GM19025 (cell line): Measurements from ENCODE around the gene RGS8.

ENCODE experiments used
- ATAC-seq: cut with Tn5 transposase; IDR thresholded peaks from one replicate; pipeline ENCODE4 v1.9.1; 2021; ENCODE audit warnings: mild to moderate bottlenecking, low read depth, moderate library complexity; ENCODE audit not compliant: unreplicated experiment

RGS8 gene

DNA sequence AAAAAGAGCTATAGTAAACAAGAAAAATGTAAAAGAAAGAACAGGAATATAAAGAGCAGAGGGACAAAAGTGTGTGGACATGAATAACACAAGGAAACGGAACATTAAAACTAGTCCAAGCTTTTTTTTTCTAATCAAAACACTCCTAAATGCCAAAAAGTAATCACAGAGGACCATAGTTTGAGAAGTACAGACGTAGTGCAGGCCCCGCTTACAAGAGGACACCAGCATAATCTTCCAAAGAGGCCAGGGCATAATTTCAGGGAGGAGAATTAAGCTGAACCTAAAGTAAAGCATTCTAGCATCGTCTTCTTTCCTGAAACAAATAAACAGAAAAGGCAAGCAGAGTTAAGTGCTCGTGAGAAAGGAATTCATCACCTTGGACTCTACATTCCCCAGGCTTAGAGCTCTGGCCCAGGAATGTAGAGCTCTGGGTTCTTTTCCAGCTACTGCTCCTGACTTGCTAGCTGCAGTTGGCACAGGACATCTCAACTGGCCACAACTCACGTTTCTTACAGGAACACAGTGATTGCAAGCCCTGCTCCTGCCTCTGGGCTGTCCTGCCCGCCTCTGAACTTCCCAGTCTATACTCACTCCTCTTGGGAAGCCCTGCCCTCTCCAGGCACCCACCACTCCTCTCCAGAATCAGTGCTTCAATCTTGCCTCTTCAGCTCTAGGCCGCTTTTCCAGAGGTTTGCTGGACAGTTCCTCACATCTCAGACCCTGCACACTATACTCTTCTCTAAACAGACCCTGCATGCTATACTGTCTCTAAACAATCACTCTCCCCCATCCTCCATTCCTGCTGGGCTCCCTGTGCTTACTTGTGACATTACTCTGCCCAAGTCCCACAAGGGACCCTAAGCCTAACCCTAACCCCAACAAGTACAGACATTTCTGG lies 9.8 kb downstream of the RGS8 start:
- no peak for ATAC-seq

DNA sequence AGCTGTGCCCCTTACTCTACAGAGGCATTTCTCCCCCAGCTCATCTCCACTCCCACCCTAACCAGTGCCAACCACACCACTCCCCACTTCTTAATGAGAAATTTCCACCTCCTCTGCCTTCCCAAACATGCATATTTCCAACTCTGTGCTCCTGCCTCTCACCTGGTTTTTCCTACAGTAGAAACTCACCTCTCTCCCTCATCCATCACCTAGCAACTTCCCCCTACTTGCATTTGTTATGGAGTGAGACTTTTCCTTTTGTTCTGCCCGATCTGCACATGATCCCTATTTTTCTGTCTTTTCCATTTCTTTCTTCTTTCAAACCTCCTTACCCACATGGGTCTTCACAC lies 11.9 kb downstream of the RGS8 start:
- ATAC-seq, result no peak

DNA sequence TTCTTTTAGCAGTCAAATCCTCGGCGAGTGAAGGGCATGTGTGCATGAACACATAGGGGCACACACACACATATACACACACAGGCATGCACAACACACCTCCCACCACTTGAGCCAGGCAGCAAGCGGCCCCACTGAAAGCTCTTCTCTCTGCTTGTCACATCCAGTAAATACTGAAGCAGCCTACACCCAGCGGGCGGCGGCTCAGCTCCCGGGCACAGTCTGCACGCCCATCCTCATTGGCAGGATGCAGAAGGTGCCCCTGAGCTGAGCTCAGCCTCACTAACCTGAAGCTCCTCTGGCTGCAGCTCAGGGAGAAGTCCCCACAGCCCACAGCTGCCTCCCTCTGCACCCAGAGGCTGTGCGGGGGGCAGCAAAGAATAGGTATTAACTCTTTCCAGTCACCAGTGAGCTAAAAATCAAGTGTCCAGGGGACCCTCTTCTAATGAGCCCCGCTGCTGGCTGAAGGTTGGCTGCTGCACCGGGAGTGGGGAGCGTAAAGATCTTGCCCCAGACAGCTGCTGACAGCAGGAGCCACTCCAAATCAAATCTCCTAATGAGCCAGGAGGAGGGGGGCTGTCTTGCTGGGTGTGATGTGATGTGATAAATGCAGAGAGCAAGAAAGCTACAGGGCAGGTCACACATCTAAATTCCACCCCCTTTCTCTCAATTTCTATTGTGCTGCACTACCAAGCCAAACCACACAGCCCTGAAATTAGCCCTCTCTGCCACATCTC lies 12.5 kb downstream of the RGS8 start:
- ATAC-seq, result no peak

DNA sequence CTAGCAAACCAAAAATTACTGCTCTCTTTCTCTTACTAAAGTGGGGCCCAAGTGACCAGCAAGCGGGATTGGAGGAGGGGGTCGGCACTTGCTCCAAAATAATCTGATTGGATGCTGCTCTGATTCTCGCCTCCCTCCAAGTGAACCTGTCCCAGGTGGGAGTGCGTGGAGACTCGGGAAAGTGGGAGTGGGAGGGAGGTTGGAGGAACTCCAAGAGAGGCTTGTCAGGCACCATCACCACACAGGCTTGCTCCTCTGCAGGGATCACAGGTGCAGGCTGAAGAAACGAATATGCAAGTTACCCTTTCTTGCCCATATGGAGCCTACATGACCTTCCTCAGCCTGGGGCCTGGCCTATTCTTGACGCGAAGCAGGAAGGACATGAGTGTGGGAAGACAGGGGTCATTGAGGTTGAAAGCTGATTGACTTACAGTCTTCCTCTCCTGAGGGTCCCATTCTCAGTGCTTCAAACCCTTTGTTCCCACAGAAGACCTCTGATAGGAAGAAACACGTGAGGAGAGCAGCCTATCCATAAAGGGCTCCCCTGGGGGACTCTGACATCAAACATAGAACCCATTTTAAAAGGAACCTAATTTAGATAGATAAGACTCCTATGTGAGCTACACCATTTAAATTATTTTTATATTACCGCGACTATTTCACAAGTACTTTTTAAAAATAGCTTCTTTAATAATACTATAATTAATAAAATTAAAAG lies 14.2 kb downstream of the RGS8 start:
- ATAC-seq, result no peak

DNA sequence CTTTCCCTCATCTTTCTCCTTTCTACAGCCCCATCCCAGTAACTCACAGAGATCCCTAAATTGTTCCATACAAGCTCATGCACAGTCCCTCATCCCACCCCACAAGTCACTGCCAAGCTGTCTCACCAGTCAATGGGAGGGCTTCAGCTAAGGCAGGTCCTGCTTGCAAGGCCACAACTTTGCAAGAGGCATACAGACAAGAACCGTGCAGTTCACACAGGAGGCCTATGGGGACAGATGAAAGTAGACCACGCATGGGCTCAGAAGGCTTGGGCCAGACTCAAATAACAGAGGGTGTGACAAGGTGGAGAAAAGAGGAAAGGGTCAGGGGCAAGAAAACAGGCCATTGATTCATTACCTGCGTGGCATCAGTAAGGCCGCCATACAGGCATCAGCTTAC lies 15.1 kb downstream of the RGS8 start:
- ATAC-seq, result no peak

DNA sequence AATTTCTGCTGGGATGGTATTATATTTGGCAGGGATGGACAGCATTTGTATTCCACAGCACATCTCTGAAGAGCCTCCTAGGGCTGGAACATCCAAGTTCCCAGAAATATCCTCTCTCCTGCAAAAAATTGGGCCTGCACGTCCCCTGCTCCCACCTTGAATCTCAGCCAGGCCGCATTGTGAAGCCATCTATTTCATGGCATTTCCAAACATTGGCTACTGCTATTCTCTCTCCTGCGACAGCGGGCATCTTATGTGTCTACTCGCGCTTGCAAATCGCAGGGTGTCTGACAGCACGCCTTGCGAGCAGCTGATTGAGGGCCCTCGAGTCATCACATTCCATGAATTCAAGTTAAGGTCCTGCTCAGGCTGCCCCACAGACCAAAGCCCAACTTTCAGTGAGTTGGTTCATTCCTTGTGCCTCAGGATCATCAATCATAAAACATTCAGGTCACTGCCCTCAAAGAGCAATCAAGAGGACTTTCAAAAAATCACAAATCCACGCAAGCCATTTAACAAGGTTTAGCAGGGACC lies 15.8 kb downstream of the RGS8 start:
- ATAC-seq, result no peak

DNA sequence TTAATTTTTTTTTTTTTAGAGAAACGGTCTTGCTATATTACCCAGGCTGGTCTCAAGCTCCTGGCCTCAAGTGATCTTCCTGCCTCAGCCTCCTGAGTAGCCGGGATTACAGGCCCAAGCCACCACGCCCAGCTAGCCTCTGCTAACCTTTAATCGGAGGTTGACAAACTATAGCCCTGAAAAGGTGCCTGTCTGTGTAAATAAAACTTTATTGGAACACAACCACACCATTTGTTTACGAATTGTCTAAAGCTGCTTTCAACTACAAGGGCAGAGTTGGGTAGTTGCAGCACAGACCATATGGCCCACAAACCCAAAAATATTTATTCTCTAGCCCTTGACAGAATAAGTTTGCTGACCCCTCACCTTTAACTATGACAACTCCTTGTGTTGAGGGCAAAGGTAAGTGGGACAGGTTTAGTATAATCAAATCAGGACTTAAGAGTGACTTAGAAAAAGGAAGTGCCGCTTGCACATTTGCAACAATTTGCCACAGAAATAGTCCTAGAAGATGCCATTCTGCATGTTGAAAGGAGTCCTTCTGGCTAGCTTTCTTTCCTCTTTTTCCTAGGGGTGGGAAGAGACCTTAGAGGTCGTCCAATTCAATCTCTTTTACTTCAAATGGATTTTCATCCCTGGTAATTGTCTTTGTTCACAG lies 16.4 kb downstream of the RGS8 start:
- ATAC-seq, result no peak

DNA sequence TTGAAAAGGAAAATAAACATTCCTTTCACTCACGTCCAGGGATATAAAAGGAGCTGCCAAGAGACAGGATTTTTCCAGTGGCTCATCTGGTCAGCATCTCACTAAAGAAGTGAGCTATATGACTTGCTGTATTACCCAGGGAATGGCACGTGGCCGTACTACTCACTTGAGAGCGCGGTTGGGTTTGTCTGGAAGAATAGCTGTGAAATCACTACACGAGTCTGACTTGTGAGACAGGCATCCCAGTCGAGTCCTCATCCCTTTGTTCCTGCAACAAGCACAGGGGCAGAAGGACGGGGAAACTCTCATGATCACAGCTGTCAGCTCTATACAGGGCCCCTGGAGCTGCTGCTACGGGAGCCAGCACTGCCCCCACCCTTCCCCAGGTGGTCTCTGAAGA lies 17.7 kb downstream of the RGS8 start:
- no peak for ATAC-seq

DNA sequence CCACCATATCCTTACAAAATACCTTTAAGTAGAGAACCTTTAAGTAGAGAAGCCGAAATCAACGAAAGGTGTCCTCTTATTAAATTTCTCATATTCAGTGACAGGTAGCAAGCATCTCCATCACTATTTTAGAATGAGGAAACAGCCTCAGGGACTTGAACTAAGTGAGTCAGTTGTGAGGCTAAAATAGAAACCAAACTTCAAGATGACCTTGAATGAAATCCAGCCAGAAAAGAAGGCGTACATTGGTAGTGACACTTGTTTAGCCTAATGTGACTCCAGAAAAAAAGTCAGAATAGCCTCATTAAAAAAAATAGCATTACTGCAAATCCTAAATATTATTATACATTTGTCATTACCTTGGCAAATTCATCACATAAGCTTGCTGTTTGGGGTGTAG lies 20.1 kb downstream of the RGS8 start:
- no peak for ATAC-seq

DNA sequence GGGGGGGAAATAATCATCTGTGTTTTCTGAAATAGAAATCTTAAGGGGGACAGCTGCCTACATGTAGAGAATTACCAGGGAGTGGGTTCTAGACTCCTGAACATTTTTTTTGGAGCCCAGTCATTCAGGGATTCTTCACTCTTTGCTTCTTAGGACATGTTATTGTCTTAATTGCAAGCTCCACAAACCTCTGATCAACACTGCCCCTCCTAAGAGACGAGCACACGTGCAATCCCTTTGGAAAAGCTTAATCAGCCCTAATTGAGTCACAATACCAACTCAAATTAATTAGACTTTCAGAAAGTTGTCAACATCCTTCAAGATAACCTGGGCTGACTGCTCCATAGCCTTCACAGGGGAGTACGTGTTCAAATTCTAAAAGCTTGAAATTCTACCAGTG lies 21.4 kb downstream of the RGS8 start:
- ATAC-seq, result no peak

DNA sequence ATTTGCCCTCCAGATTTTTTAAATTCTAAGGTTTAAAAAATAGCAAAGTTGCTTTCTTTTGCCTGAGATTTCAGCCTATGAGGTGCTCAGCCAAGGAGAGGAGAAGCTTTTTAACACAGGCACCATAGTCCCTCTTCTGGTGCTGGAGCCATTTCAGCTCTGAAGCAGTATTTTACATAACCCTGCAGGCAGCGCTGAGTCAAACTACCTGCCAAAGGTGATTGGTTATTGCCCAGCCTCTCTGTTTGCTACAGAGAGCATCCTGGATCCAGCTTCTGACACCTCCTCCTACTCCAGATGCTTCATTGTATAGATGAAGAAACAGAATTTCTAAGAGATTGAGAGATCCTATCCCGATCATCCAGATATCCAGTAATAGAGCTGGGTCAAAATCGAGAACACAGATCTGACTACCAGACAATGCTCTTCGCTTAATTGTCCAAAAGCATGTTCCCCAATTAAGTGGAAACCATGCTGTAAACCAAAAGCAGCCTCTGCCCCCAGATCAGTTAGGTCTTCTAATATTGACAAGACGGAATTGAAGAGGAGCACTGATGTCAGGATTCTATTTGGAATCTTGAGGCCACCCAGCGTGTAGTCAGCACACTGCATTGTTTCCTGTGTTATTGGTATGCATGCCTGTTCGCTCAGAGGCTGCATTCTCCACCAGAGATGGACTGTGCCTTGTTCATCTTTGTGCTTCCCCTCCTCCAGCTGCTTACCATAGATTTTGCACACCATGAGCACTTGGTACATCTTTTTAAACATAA lies 22.1 kb downstream of the RGS8 start:
- no peak for ATAC-seq

DNA sequence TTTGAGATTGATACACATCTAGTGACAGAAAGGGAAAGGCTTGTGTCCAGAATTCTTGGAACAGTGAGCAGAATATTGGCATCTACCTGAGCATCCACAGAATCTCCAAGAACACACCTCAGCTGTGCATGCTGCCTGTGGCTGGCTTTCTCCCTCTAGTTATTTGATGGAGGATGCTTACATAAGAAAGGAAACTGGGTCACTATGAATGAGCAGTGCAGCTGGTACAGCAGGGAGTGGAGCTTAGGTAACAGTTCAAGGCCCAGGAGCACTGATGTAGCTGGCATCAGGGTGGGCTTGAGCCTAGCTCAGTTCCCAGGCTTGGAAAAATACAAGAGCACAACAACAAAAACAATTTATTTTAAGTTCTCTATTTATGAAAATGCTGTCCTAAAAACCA lies 26.3 kb downstream of the RGS8 start:
- no peak for ATAC-seq

DNA sequence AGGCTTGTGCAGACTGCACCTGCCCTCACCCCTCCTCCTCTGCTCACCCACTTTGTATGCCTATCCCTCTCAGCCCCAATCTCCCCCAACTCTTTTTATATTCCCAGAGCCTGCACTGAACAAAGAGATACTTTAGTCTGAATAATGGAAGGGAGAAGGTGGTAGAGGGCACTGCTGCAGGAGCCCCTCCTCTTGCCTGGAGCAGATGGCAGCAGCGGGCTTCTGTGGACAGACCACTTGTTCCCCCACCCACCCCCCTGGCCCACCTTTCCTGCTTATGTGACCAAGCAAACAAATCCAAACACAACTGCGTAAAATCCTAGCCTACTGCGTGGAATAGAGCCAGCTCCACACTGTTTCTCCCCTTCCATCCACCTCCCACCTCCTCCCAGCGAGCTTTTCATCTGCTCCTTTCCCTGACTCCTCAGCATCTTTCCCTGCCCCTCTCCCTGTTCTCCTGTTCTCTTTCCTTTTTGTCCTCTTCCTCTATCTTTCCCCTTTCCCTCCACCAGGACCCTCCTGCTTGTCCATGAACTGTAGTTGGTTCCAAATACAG lies 27.5 kb downstream of the RGS8 start:
- ATAC-seq, result no peak

DNA sequence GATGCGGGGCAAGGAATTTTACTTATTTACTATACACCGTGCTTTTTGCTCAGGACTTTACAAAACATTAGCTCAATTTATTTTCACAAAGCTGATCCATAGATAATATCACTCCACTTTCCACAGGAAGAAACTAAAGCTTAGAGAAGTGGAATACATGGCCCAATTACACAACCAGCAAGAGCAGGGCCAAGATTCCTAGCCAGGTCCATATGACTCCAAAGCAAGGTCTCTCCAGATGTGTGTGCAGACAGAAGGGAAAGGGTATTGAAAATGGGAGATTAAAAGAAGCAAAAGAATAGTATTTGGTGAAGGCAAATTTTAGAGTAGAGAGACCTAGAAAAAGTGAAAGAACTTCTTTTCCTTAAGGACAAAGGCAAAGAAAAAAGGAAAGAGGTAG lies 30.4 kb downstream of the RGS8 start:
- ATAC-seq, result no peak

DNA sequence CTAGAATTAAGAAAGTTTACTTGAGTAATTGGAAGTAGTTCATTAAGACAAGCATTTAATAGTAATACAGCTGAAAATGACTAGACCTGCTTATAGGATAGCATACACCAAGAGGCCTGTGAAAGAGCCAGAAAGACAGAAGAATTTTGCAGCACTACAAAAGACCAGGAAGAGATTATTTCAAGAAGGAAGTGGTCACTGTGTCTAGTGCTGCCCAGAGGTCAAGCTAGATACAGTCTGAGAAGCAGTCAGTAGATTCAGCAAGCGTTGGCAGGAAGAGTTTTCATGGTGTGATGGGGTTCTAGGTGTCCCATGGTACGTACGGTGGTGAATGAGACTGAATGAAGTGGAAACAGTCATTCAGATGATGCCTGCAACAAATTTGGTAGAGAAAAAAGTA lies 31.5 kb downstream of the RGS8 start:
- ATAC-seq, result no peak

DNA sequence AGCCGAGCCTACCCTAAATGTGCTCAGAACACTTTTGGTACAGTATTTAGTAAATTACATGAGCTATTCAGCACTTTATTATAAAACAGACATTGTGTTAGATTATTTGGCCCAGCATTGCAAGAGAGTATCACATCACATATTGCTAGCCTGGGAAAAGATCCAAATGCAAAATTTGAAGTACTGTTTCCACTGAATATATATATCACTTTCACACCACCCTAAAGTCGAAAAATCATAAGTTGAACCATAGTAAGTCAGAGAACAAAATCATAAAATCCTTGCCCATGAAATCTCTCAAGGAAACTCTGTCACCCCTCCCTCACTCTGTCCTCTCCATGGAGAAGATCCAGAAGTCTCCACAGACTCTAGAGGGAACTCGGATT lies 33.1 kb downstream of the RGS8 start:
- no peak for ATAC-seq

DNA sequence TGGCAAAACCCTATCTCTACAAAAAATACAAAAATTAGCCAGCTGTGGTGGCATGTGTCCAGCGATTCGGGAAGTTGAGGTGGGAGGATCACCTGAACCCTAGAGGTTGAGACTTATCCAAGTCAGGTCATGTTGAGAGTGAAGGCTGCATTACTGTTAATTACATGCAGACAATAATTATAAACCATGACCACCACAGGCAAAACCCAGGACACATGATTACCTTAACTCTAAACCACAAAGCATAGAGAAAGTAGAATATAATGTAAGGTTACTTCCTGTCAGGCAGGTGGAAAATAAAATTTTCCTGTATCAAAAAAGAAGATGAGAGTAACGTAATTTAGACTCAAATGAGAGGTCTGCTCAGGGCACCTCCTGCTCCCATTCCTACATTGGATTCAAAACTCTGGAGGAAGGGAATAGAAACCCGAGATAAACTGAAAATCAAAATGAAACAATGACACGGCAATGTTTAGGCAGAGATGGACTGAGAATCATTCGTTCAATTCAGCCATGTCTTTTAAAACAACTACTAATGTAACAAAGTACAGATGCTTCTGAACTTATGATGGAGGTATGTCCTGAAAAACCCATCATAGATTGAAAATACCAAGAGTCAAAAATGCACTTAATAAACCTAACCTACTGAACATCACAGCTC lies 33.6 kb downstream of the RGS8 start:
- no peak for ATAC-seq

DNA sequence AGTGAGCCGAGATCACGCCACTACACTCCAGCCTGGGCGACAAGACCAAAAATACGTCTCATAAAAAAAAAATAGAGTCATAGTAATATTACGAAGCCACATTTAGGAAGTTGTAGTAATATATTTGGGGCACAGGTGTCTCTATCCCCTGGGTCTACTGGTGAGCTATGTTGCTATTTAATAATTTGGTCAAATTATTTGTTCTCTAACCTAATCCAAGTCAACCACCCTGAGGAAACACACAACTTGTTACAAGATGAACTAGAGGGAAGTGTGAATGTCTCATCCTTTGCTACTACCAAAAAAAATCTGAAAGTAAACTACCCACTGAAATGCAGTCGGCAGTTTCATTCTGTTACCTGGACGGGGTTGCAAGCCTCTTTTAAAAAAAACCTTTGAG lies 35.3 kb downstream of the RGS8 start:
- no peak for ATAC-seq

DNA sequence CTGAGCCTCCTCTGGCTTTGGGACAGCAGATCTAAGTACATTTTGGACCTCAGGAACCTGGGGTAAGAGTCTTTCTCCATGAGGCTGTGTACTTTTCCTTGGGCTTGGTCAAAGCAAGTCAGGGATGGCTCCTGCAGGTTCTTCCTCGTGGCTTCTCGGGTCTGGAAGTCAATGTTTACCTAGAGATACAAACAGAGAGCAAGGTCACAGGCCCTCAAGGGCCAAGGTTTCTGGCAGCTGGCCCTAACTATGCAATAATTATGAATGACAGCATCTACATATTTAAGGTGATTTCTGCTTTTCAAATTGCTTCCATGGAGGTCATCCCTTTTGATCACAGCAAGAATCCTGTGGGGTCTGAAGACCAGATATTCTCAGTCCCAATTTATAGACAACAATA lies 37.6 kb downstream of the RGS8 start:
- ATAC-seq, result no peak
